ENCODE data around the gene ERI3.

ERI3 gene

DNA sequence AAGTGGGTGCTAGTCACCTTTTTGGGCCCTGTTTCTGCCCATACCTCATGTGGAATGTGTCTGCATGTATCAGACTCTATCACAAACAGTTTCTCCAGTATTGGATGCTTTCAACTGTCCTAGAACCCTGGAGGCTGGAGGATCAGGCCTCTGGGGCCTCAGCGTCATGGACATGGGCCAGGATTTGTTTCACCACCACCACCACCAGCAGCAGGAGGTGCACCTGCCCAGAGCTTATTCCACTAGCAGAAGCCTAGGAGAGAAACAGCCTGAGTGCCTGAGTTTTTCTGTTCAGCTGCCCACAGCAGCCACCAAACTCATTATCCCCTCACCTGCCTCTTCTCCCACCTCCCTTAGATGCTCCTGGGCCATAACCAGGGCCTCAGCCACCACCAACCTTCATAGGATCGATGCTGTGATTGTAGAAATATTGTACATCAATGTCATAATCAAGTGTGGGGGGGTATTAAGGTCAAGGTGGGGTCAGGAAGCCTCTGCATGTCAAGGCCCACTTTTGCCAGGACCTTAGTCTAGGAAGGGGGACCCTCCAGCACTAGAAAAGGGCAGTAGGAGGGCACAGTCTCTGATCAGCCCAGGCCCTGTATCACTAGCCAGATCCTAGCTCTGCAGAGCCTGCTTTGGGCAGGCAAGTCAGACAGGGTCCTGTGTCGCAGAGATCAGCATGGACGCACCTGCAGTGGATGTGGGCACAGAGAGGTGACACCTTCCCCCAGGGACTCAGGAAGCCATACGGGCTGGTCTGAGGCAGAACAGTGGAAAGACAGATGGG, 132.5 kb downstream of the ERI3 start:
- H3K4me3 ChIP-seq (ENCODE audit: low read depth, low read length) = no peak overlapping the region
- TF ChIP-seq, protein P1, sequence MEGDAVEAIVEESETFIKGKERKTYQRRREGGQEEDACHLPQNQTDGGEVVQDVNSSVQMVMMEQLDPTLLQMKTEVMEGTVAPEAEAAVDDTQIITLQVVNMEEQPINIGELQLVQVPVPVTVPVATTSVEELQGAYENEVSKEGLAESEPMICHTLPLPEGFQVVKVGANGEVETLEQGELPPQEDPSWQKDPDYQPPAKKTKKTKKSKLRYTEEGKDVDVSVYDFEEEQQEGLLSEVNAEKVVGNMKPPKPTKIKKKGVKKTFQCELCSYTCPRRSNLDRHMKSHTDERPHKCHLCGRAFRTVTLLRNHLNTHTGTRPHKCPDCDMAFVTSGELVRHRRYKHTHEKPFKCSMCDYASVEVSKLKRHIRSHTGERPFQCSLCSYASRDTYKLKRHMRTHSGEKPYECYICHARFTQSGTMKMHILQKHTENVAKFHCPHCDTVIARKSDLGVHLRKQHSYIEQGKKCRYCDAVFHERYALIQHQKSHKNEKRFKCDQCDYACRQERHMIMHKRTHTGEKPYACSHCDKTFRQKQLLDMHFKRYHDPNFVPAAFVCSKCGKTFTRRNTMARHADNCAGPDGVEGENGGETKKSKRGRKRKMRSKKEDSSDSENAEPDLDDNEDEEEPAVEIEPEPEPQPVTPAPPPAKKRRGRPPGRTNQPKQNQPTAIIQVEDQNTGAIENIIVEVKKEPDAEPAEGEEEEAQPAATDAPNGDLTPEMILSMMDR (IDR thresholded peaks at IDR 0.05; ENCODE audit: borderline replicate concordance, insufficient read depth, low read depth, low read length) = no peak

DNA sequence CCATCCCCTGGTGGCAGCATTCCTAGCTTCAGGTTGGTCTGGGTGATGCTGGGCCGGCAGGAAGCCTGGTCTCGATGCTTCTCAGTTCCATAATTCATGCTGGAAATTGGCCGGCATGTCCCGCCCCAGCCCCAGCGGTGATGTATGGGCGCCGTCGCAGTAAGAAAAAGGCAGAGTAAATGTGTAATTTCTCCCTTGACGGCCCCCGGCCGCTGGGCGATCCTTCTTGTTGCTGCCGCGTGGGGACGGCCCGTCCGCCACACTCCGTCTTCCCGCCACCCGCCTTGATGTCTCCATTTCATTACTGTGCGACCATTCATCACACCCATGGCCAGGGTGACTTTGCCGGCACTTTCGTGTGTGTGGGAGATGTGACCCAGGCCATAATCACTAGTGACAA, 133.3 kb downstream of the ERI3 start:
- H3K4me3 ChIP-seq (ENCODE audit: low read depth, low read length) = no peak overlapping the region
- TF ChIP-seq, protein P1 (IDR thresholded peaks at IDR 0.05; ENCODE audit: borderline replicate concordance, insufficient read depth, low read depth, low read length) = no peak

DNA sequence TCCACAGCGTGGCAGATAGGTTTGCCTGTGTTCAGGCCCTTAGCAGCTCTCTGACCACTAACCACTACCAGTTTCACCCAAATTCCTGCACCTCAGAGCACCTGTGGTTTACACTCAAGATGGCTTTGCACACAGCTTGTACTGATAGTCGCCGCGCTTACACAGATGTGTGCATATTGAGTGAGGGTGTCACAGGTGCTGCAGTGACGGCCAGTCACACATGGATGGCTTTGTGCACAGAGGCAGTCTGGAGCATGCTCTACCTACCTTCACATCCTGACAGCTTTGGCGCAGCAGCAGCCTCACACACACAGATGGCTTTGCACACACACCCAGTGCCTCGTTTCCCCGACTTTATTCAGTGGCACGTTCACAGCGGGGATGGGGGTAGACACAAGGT, 134.3 kb downstream of the ERI3 start:
- TF ChIP-seq, protein P1 (IDR thresholded peaks at IDR 0.05; ENCODE audit: borderline replicate concordance, insufficient read depth, low read depth, low read length) = no peak
- no peak overlapping the region for H3K4me3 ChIP-seq (ENCODE audit: low read depth, low read length)

DNA sequence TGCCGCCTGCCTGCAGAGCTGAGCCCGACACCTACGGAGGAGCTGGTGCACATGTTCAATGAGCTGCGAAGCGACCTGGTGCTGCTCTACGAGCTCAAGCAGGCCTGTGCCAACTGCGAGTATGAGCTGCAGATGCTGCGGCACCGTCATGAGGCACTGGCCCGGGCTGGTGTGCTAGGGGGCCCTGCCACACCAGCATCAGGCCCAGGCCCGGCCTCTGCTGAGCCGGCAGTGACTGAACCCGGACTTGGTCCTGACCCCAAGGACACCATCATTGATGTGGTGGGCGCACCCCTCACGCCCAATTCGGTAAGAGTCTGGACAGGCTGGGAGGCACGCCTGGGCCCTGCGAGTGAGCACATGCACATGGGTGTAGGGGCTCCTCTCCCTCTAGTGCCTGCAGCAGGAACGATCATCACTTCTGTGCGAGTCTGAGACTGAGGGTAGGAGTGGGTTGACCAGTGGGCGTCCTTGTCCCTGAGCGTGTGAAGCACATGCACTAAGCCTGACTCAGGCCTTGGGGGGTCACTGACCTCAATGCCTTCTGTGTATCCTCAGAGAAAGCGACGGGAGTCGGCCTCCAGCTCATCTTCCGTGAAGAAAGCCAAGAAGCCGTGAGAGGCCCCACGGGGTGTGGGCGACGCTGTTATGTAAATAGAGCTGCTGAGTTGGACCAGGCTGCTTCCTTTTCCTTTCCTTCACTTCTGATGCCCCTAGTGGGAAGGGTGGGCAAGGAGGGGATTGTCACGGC, 134.9 kb downstream of the ERI3 start:
- H3K4me3 ChIP-seq (ENCODE audit: low read depth, low read length) = no peak overlapping the region
- TF ChIP-seq, protein P1 (IDR thresholded peaks at IDR 0.05; ENCODE audit: borderline replicate concordance, insufficient read depth, low read depth, low read length) = 0 out of 2 replicates have a peak, but pooled peaks have one; percentile 1

DNA sequence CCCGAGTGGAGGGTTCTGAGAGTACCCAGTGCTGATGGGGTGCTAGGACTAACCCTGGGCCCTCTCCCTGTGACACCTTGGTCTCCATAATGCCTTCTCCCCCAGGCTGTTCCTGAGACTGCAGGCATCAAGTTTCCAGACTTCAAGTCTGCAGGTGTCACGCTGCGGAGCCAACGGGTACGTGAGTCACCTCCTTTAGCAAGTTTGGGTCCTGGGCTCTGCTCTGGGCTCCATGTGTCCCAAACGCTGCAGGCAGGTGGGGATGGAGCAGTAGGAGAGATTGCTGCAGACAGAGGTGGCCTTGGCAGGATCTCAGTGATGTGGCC, 135.8 kb downstream of the ERI3 start:
- TF ChIP-seq, protein P1 (IDR thresholded peaks at IDR 0.05; ENCODE audit: borderline replicate concordance, insufficient read depth, low read depth, low read length) = no peak

DNA sequence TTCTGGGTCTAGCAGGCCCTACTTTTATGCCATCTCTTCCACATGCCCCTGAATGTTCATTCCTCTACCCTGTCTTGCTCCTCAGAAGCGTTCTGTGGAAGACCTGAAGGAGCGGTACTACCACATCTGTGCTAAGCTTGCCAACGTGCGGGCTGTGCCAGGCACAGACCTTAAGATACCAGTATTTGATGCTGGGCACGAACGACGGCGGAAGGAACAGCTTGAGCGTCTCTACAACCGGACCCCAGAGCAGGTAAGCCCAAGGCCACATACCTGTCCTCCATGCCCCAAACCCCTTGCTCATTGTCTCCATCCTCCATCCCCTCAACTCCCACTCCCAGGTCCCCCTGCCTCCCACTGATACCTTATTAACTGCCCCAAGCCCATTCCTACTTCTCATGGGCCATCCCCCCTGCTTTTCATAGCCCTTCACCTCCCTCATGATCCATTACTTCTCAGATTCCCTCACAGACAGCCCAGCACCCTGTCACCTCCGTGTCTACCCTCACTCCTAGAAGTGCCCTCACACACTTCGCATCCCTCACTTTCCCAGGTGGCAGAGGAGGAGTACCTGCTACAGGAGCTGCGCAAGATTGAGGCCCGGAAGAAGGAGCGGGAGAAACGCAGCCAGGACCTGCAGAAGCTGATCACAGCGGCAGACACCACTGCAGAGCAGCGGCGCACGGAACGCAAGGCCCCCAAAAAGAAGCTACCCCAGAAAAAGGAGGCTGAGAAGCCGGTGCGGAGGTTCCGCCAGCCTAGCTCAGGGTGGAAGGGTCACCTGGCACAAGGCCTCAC, 136.4 kb downstream of the ERI3 start:
- TF ChIP-seq, protein P1 (IDR thresholded peaks at IDR 0.05; ENCODE audit: borderline replicate concordance, insufficient read depth, low read depth, low read length) = no peak
- H3K4me3 ChIP-seq (ENCODE audit: low read depth, low read length) = no peak overlapping the region

More for the DNA sequence above, 135.8 kb downstream of the ERI3 start:
- no peak overlapping the region for H3K4me3 ChIP-seq (ENCODE audit: low read depth, low read length)

All from GM12875 (cell line).